GM12878 (cell line): ENCODE measurements around the gene ABCB8. TPM values are rescaled to one million over a fixed set of nuclear protein-coding genes. Genes with fewer than 3 reads are reported as not detected.

Source experiments
- ATAC-seq: fragments of 200-7000 bp; cut with Tn5 transposase; 3 replicates; pipeline ENCODE4 v1.9.1; 2020; ENCODE audit warnings: mild to moderate bottlenecking, moderate library complexity
- BruUV-seq: library from RNA; stranded (reverse); fragments of 400-500 nt; replicated peaks from 2 replicates; lab custom pipeline; 2021; lab: Mats Ljungman, UMichigan
- CTCF ChIA-PET: fragments of 300-600 bp; sonication (Branson Sonifier 250); formaldehyde crosslinking; extraction: SDS; loops from one replicate; lab custom pipeline; 2021; ENCODE audit warnings: inconsistent platforms; lab: Yijun Ruan, JAX
- POLR2A ChIA-PET: fragments of 350-600 bp; formaldehyde crosslinking; extraction: SDS; loops from one replicate; lab custom pipeline; 2021; ENCODE audit warnings: inconsistent platforms; lab: Charles Lee
- RAD21 ChIA-PET: fragments of 300-600 bp; sonication (Branson Sonifier 250); formaldehyde crosslinking; loops from one replicate; lab custom pipeline; 2023; ENCODE audit warnings: antibody characterized with exemption; ENCODE audit not compliant: unreplicated experiment; lab: Charles Lee
- SMC1A ChIA-PET: fragments of 300-600 bp; sonication (Branson Sonifier 250); formaldehyde crosslinking; loops from one replicate; lab custom pipeline; 2023; ENCODE audit not compliant: unreplicated experiment, uncharacterized antibody; lab: Charles Lee
- DNase-seq: peaks from one replicate; pipeline ENCODE4 v3.0.0-alpha.2; 2011; ENCODE audit warnings: low read depth, low spot score
- FAIRE-seq: peaks from 3 replicates; lab custom pipeline; 2011; peaks lifted over from hg19 to GRCh38; lab: Jason Lieb, UNC
- H2AFZ ChIP-seq: 2 replicates; pipeline ENCODE4 v1.6.0; 2011; ENCODE audit warnings: low read depth, low read length, control low read depth; ENCODE audit not compliant: control insufficient read depth
- H3K27ac ChIP-seq: 2 replicates; pipeline ENCODE4 v1.5.1; 2011; ENCODE audit warnings: control low read depth; ENCODE audit not compliant: control insufficient read depth, insufficient read depth
- H3K27me3 ChIP-seq, 2 experiments: replicated peaks in 1 of 2; 2 replicates each; pipeline versions ENCODE4 v1.6.0 to v1.6.1; 2011; ENCODE audit warnings: low read length in 1 of 2; ENCODE audit not compliant: control insufficient read depth in 2 of 2, insufficient read depth in 2 of 2
- H3K36me3 ChIP-seq, 2 experiments: 2 replicates each; pipeline ENCODE4 v1.5.1; 2011; ENCODE audit warnings: low read length in 1 of 2; ENCODE audit not compliant: control insufficient read depth in 2 of 2, insufficient read depth in 2 of 2
- H3K4me1 ChIP-seq: 2 replicates; pipeline ENCODE4 v1.6.1; 2011; ENCODE audit warnings: mild to moderate bottlenecking, low read length, moderate library complexity, mixed read lengths; ENCODE audit not compliant: control insufficient read depth, insufficient read depth
- H3K4me2 ChIP-seq: 2 replicates; pipeline ENCODE4 v1.6.0; 2011; ENCODE audit warnings: control low read depth; ENCODE audit not compliant: control insufficient read depth, insufficient read depth
- H3K4me3 ChIP-seq: fragments of 200-600 bp; sonication (generic); 2 replicates; pipeline ENCODE4 v1.5.1; 2016
- H3K79me2 ChIP-seq: 2 replicates; pipeline ENCODE4 v1.6.0; 2011; ENCODE audit warnings: low read length; ENCODE audit not compliant: control insufficient read depth, insufficient read depth
- H3K9ac ChIP-seq: 2 replicates; pipeline ENCODE4 v1.8.0; 2011; ENCODE audit warnings: low read length, control low read depth, mixed read lengths; ENCODE audit not compliant: control insufficient read depth, insufficient read depth
- H3K9me3 ChIP-seq: replicated peaks from 3 replicates; pipeline ENCODE4 v1.5.1; 2011; ENCODE audit warnings: mild to moderate bottlenecking, low read length; ENCODE audit not compliant: control insufficient read depth, insufficient read depth
- H4K20me1 ChIP-seq: 2 replicates; pipeline ENCODE4 v1.6.0; 2011; ENCODE audit not compliant: control insufficient read depth, insufficient read depth
- CEBPB ChIP-seq, 2 experiments: fragments of 150-350 bp in 1 of 2; IDR thresholded peaks; 2 replicates each; pipeline ENCODE4 v1.6.1; 2012 to 2014; ENCODE audit warnings: low read depth in 2 of 2, low read length in 2 of 2, borderline replicate concordance in 1 of 2, inconsistent platforms in 1 of 2
- FOXK2 ChIP-seq: fragments of 450-650 bp; IDR thresholded peaks from 2 replicates; pipeline ENCODE4 v1.6.1; 2017; ENCODE audit warnings: mild to moderate bottlenecking, moderate library complexity
- HCFC1 ChIP-seq: fragments of 150-350 bp; IDR thresholded peaks from 2 replicates; pipeline ENCODE4 v1.6.1; 2014; ENCODE audit warnings: low read length
- MEF2A ChIP-seq: IDR thresholded peaks from 2 replicates; pipeline ENCODE4 v1.6.1; 2011; ENCODE audit warnings: low read depth, mild to moderate bottlenecking, low read length, moderate library complexity; ENCODE audit not compliant: insufficient read depth
- NR2C1 ChIP-seq: fragments of 450-650 bp; IDR thresholded peaks from 2 replicates; pipeline ENCODE4 v1.6.1; 2017; ENCODE audit warnings: antibody characterized with exemption, mild to moderate bottlenecking, moderate library complexity
- POLR2AphosphoS5 ChIP-seq: IDR thresholded peaks from 2 replicates; pipeline ENCODE4 v1.6.1; 2011; ENCODE audit warnings: mild to moderate bottlenecking, low read length, inconsistent platforms
- RFX5 ChIP-seq: IDR thresholded peaks from 2 replicates; pipeline ENCODE4 v1.6.1; 2011; ENCODE audit warnings: low read depth, low read length, improper control_type of control experiment
- SREBF1 ChIP-seq: IDR thresholded peaks from 2 replicates; pipeline ENCODE4 v1.6.1; 2012; ENCODE audit warnings: mild to moderate bottlenecking, low read length
- TCF7 ChIP-seq: IDR thresholded peaks from 2 replicates; pipeline ENCODE4 v1.6.1; 2014; ENCODE audit warnings: antibody characterized with exemption, borderline replicate concordance
- YY1 ChIP-seq: IDR thresholded peaks from 2 replicates; pipeline ENCODE4 v1.6.1; 2011; ENCODE audit warnings: low read depth, mild to moderate bottlenecking, low read length
- ZNF274 ChIP-seq: IDR thresholded peaks from one replicate; pipeline ENCODE4 v1.8.0; 2011; ENCODE audit not compliant: insufficient read length, insufficient read depth
- WGBS: methylation state at CpG from one replicate; pipeline ENCODE4 v1.1.6; 2016; ENCODE audit warnings: low lambda C conversion rate; ENCODE audit not compliant: insufficient replicate concordance, insufficient coverage; ENCODE audit errors: missing lambda C conversion rate; 5-methylcytosine and 5-hydroxymethylcytosine counted together
- in situ Hi-C: fragments of 300-500 bp; cut with MboI; formaldehyde crosslinking; loops from 9 replicates; pipeline ENCODE4 v1.14.3; 2018; ENCODE audit warnings: mixed read lengths
- intact Hi-C: fragments of 100-400 bp; cut with micrococcal nuclease; formaldehyde crosslinking; loops from one replicate; pipeline ENCODE4 v1.14.2; 2022; ENCODE audit not compliant: unreplicated experiment
- polyA plus RNA-seq, 11 experiments: library from polyadenylated mRNA; depleted of rRNA in 4 of 11; unstranded in 6 of 11; stranded (reverse) in 5 of 11; fragments of >200 nt; fragmentation: Nextera tagmentation in 4 of 11; fragmentation: Illumina TruSeq in 1 of 11; extraction: Ambion mirVana in 4 of 11; extraction: Trizol in 1 of 11; gene quantifications; 1 replicate in 1 of 11; 2 replicates in 10 of 11; pipeline versions ENCODE4 v1.2.1 to v1.2.3, GENCODE V29; 2011 to 2016; ENCODE audit warnings: inconsistent platforms in 2 of 11, missing spikeins in 2 of 11, low read depth in 1 of 11
- total RNA-seq, 4 experiments: library from RNA; depleted of rRNA in 3 of 4; stranded (reverse); fragments of >200 nt in 3 of 4; fragmentation: Illumina TruSeq in 1 of 4; extraction: Trizol in 1 of 4; gene quantifications; 2 replicates each; pipeline versions ENCODE4 v1.2.1 to v1.2.3, GENCODE V29; 2013 to 2021
- TF ChIP-seq, protein P1 (sequence below): IDR thresholded peaks from 2 replicates; pipeline ENCODE4 v1.6.1; 2012; ENCODE audit warnings: low read length, inconsistent platforms
- TF ChIP-seq, protein P2 (sequence below): IDR thresholded peaks from 2 replicates; pipeline ENCODE4 v1.6.1; 2011; ENCODE audit warnings: low read depth, low read length, improper control_type of control experiment, borderline replicate concordance
- TF ChIP-seq, protein P3 (sequence below): fragments of 450-650 bp; IDR thresholded peaks from 2 replicates; pipeline ENCODE4 v1.6.1; 2018; ENCODE audit warnings: mild to moderate bottlenecking, low read depth, moderate library complexity; ENCODE audit not compliant: partially characterized antibody
- TF ChIP-seq, protein P4 (sequence below): IDR thresholded peaks from 2 replicates; pipeline ENCODE4 v1.6.1; 2012; ENCODE audit warnings: mild to moderate bottlenecking, low read depth, low read length

The ABCB8 gene
- total and polyA plus RNA-seq, 10 of the 15 experiments (the other 5 are each of a cell fraction or from before 2014, with no cell fraction given), result 0.77 to 34.8 (median 18.9) TPM

DNA sequence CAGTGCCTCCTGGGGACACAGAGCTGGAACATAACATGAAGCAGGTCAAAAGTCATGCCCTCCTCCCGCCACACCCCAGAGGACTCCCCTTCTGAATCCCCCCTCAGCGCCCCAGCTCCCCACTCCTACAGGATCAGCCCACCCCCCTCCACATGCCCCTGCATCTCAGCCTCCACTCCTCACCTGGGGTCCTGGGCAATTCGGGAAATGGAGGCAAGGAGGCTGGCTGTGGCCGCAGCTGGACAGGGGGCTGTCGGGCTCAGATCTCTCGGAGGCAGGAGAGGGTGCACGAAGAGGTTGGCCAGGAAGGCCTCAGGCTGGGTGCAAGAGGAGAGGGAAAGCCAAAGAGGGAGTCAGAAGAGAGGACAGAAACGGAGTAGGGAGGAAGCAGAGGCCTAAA, 11.7 kb upstream of the ABCB8 start (continued):
- TF ChIP-seq, protein P1, sequence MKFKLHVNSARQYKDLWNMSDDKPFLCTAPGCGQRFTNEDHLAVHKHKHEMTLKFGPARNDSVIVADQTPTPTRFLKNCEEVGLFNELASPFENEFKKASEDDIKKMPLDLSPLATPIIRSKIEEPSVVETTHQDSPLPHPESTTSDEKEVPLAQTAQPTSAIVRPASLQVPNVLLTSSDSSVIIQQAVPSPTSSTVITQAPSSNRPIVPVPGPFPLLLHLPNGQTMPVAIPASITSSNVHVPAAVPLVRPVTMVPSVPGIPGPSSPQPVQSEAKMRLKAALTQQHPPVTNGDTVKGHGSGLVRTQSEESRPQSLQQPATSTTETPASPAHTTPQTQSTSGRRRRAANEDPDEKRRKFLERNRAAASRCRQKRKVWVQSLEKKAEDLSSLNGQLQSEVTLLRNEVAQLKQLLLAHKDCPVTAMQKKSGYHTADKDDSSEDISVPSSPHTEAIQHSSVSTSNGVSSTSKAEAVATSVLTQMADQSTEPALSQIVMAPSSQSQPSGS, result no peak
- no peak for TF ChIP-seq CEBPB (IDR thresholded peaks at IDR 0.05; ENCODE audit: borderline replicate concordance in 1 of 2, low read depth in 2 of 2, low read length in 2 of 2)
- TF ChIP-seq, protein P2, sequence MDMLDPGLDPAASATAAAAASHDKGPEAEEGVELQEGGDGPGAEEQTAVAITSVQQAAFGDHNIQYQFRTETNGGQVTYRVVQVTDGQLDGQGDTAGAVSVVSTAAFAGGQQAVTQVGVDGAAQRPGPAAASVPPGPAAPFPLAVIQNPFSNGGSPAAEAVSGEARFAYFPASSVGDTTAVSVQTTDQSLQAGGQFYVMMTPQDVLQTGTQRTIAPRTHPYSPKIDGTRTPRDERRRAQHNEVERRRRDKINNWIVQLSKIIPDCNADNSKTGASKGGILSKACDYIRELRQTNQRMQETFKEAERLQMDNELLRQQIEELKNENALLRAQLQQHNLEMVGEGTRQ, result no peak
- TF ChIP-seq ZNF274, result no peak
- TF ChIP-seq SREBF1, result no peak
- TF ChIP-seq, protein P3, sequence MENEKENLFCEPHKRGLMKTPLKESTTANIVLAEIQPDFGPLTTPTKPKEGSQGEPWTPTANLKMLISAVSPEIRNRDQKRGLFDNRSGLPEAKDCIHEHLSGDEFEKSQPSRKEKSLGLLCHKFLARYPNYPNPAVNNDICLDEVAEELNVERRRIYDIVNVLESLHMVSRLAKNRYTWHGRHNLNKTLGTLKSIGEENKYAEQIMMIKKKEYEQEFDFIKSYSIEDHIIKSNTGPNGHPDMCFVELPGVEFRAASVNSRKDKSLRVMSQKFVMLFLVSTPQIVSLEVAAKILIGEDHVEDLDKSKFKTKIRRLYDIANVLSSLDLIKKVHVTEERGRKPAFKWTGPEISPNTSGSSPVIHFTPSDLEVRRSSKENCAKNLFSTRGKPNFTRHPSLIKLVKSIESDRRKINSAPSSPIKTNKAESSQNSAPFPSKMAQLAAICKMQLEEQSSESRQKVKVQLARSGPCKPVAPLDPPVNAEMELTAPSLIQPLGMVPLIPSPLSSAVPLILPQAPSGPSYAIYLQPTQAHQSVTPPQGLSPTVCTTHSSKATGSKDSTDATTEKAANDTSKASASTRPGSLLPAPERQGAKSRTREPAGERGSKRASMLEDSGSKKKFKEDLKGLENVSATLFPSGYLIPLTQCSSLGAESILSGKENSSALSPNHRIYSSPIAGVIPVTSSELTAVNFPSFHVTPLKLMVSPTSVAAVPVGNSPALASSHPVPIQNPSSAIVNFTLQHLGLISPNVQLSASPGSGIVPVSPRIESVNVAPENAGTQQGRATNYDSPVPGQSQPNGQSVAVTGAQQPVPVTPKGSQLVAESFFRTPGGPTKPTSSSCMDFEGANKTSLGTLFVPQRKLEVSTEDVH, result no peak

DNA sequence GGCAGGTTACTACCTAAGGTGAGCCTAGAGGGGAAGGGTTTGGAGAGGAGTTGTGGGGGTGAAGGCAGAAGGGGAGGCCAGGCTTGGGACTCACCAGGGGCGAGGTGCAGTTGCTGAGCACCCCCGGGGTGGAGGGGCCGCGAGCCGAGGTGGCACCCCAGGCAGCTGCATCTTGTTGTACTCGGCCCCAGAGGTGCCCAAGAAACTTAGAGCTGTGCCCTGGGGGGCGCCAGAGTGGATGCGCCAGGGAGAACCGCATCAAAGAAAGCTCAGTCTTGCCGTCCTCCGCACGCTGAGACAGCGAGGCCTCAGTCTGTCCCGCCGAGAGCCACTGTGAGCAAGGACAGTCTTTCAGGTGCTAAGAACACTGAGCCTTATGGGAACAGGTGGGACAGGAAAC, 11.3 kb upstream of the ABCB8 start:
- CTCF ChIA-PET, result interaction anchor here (1.1 to 1.9 kb wide), 3 partner anchors 11 to 54 kb away, joined by 4 to 5 read pairs (median 4); partner anchors contain the start of gene ABCB8
- FAIRE-seq (no peak), DNase-seq (no peak), ATAC-seq (no peak)
- Histone ChIP-seq H3K9ac (no peak overlapping the region), H3K4me3 (no peak overlapping the region), H3K36me3 (no peaks in the 10 kb centered on the region), H3K9me3 (no peaks in the 10 kb centered on the region), H3K27ac (no peak overlapping the region), H3K4me2 (no peak overlapping the region), H4K20me1 (no peaks in the 10 kb centered on the region), H3K79me2 (no peaks in the 10 kb centered on the region), H2AFZ (no peak overlapping the region), H3K4me1 (peaks cover 9% of the 10 kb centered on the region), H3K27me3 (peaks cover 8 to 10% of the 10 kb centered on the region in 2 experiments; a peak in 3 of 4 replicates)
- WGBS, result 70% methylated on average over 15 of the region's 15 CpGs
- intact Hi-C loops, result no loop called here
- RAD21 ChIA-PET, result no interaction called here
- in situ Hi-C loops, result no loop called here
- SMC1A ChIA-PET, result no interaction called here
- POLR2A ChIA-PET, result no interaction called here
- BruUV-seq, result no TSS peak
- TF ChIP-seq HCFC1 (no peak), CEBPB (IDR thresholded peaks at IDR 0.05; ENCODE audit: borderline replicate concordance in 1 of 2, low read depth in 2 of 2, low read length in 2 of 2) (no peak), FOXK2 (no peak), MEF2A (no peak), TCF7 (no peak), POLR2AphosphoS5 (no peak), RFX5 (no peak), YY1 (no peak), NR2C1 (no peak)
- TF ChIP-seq, protein P4, sequence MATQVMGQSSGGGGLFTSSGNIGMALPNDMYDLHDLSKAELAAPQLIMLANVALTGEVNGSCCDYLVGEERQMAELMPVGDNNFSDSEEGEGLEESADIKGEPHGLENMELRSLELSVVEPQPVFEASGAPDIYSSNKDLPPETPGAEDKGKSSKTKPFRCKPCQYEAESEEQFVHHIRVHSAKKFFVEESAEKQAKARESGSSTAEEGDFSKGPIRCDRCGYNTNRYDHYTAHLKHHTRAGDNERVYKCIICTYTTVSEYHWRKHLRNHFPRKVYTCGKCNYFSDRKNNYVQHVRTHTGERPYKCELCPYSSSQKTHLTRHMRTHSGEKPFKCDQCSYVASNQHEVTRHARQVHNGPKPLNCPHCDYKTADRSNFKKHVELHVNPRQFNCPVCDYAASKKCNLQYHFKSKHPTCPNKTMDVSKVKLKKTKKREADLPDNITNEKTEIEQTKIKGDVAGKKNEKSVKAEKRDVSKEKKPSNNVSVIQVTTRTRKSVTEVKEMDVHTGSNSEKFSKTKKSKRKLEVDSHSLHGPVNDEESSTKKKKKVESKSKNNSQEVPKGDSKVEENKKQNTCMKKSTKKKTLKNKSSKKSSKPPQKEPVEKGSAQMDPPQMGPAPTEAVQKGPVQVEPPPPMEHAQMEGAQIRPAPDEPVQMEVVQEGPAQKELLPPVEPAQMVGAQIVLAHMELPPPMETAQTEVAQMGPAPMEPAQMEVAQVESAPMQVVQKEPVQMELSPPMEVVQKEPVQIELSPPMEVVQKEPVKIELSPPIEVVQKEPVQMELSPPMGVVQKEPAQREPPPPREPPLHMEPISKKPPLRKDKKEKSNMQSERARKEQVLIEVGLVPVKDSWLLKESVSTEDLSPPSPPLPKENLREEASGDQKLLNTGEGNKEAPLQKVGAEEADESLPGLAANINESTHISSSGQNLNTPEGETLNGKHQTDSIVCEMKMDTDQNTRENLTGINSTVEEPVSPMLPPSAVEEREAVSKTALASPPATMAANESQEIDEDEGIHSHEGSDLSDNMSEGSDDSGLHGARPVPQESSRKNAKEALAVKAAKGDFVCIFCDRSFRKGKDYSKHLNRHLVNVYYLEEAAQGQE, result no peak
